Measurements from ENCODE around the gene FGD3. TPM values are rescaled to one million over a fixed set of nuclear protein-coding genes. Genes with fewer than 3 reads are reported as not detected.
A peak's percentile ranks its signal among the peaks of the same experiment; 100 is the strongest.

Gene FGD3
- total and polyA plus RNA-seq, 2 experiments from 2014 or later, result not detected

DNA sequence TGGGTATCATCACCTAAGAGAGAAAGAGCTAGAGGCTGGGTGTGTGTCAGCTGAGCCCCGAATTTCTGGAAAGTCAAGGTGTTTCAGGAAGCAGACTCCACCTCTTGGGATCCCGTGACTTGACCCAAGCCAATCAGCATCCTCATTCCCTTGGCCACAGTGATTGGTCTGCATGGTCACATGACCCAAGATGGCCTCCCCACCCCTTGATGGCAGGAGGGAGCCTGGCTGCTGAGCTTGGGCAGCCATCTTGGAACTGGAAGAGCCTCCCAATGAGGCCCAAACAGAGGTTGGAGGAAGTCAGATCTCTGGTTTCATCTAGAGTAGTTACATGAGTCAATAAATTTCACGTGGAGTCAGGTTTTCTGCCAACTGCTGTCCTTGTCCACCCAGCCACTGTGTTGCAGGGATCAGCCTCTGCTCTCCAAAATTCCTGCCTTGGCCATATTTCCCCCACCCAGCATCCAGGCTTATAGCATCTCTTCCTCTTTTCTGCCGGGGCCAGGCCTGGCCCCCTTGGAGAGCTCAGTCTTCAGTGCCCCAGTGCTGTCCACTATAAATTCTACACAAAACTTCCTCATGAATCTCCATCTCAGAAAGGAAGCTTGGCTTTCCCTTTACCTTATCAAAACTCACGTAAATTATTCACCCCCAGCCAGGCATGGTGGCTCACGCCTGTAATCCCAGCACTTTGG, 93.9 kb downstream of the FGD3 start:
- H3K4me1 ChIP-seq (ENCODE audit: insufficient read depth), result no peaks in the 10 kb centered on the region
- no peaks in the 10 kb centered on the region for H3K36me3 ChIP-seq (ENCODE audit: low read depth)
- 81 to 82% methylated on average over 6 of the region's 6 CpGs for WGBS, 2 experiments (ENCODE audit: low coverage in 1 of 2, low lambda C conversion rate in 2 of 2, missing lambda C conversion rate in 2 of 2)
- no peaks in the 10 kb centered on the region for H3F3A ChIP-seq (ENCODE audit: insufficient read depth)
- H3K9me3 ChIP-seq (ENCODE audit: low read depth), result no peaks in the 10 kb centered on the region
- in situ Hi-C loops (cut with MboI), result no loop called here
- no peaks in the 10 kb centered on the region for H4K20me1 ChIP-seq (ENCODE audit: insufficient read depth)
- no peaks in the 10 kb centered on the region for H3K9me2 ChIP-seq (ENCODE audit: insufficient read depth)
- H2AFZ ChIP-seq, result no peak overlapping the region
- H3K27ac ChIP-seq, result no peak overlapping the region
- TF ChIP-seq EZH2 (IDR thresholded peaks at IDR 0.05; ENCODE audit: insufficient read depth, poor library complexity, severe bottlenecking) (no peak), EZH2phosphoT487 (IDR thresholded peaks at IDR 0.05; ENCODE audit: insufficient read depth, low read depth) (no peak)
- peak; percentile 13 for DNase-seq
- H3K79me2 ChIP-seq (ENCODE audit: insufficient read depth), result no peaks in the 10 kb centered on the region
- H3K4me3 ChIP-seq, result no peak overlapping the region
- H3K27me3 ChIP-seq (replicated peaks; ENCODE audit: insufficient read depth), result no peaks in the 10 kb centered on the region
- no peak overlapping the region for H3K9ac ChIP-seq
- no peak overlapping the region for H3K4me2 ChIP-seq (ENCODE audit: unreplicated experiment)

DNA sequence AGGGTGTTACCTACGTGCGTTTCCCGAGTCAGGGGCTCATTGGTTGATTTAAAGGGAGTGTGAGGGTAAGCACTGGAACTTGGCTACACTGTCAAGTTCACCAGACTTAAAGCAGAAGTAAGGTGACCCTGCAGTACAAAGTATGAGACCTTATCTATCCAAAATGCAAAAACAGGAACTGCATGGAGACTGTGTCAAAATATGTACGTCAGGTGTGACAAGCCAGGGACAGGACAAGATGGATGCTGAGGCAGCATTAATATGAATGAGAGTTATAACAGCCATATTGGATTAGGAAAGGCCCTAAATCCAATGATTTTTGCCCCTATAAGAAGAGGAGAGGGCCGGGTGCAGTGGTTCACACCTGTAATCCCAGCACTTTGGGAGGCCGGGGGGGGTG, 95.8 kb downstream of the FGD3 start:
- in situ Hi-C loops (cut with MboI), result no loop called here
- WGBS, 2 experiments (ENCODE audit: low coverage in 1 of 2, low lambda C conversion rate in 2 of 2, missing lambda C conversion rate in 2 of 2), result 54 to 55% methylated on average over 6 of the region's 6 CpGs

GRCh38 chr9:93045521-93045920, 98.2 kb downstream of the FGD3 start:
- no peak overlapping the region for H3K27ac ChIP-seq
- H3K4me3 ChIP-seq, result no peak overlapping the region
- no peaks in the 10 kb centered on the region for H3K36me3 ChIP-seq (ENCODE audit: low read depth)
- no peak overlapping the region for H3K4me2 ChIP-seq (ENCODE audit: unreplicated experiment)
- H3K79me2 ChIP-seq (ENCODE audit: insufficient read depth), result no peaks in the 10 kb centered on the region
- in situ Hi-C loops (cut with MboI), result no loop called here
- WGBS, 2 experiments (ENCODE audit: low coverage in 1 of 2, low lambda C conversion rate in 2 of 2, missing lambda C conversion rate in 2 of 2), result 67 to 80% methylated on average over 2 of the region's 2 CpGs
- H3K4me1 ChIP-seq (ENCODE audit: insufficient read depth), result no peaks in the 10 kb centered on the region
- no peaks in the 10 kb centered on the region for H3K9me2 ChIP-seq (ENCODE audit: insufficient read depth)
- no peak overlapping the region for H3K9ac ChIP-seq
- TF ChIP-seq EZH2phosphoT487 (IDR thresholded peaks at IDR 0.05; ENCODE audit: insufficient read depth, low read depth), result no peak
- TF ChIP-seq EZH2 (IDR thresholded peaks at IDR 0.05; ENCODE audit: insufficient read depth, poor library complexity, severe bottlenecking), result no peak
- H4K20me1 ChIP-seq (ENCODE audit: insufficient read depth), result no peaks in the 10 kb centered on the region
- H2AFZ ChIP-seq, result no peak overlapping the region
- no peaks in the 10 kb centered on the region for H3K27me3 ChIP-seq (replicated peaks; ENCODE audit: insufficient read depth)
- H3F3A ChIP-seq (ENCODE audit: insufficient read depth), result no peaks in the 10 kb centered on the region
- no peaks in the 10 kb centered on the region for H3K9me3 ChIP-seq (ENCODE audit: low read depth)
- DNase-seq, result no peak

More for the DNA sequence above, 95.8 kb downstream of the FGD3 start:
- Histone ChIP-seq H3K9me3 (ENCODE audit: low read depth) (no peaks in the 10 kb centered on the region), H3K4me2 (ENCODE audit: unreplicated experiment) (no peak overlapping the region), H3K27me3 (replicated peaks; ENCODE audit: insufficient read depth) (no peaks in the 10 kb centered on the region), H3K79me2 (ENCODE audit: insufficient read depth) (no peaks in the 10 kb centered on the region), H3K36me3 (ENCODE audit: low read depth) (no peaks in the 10 kb centered on the region), H3K9me2 (ENCODE audit: insufficient read depth) (no peaks in the 10 kb centered on the region), H3K4me1 (ENCODE audit: insufficient read depth) (no peaks in the 10 kb centered on the region), H3K27ac (no peak overlapping the region), H3K9ac (no peak overlapping the region), H3F3A (ENCODE audit: insufficient read depth) (no peaks in the 10 kb centered on the region), H4K20me1 (ENCODE audit: insufficient read depth) (no peaks in the 10 kb centered on the region), H3K4me3 (no peak overlapping the region), H2AFZ (no peak overlapping the region)
- TF ChIP-seq EZH2 (IDR thresholded peaks at IDR 0.05; ENCODE audit: insufficient read depth, poor library complexity, severe bottlenecking) (no peak), EZH2phosphoT487 (IDR thresholded peaks at IDR 0.05; ENCODE audit: insufficient read depth, low read depth) (no peak)
- no peak for DNase-seq

- no peak overlapping the region for H2AFZ ChIP-seq
- H3K4me3 ChIP-seq, result no peak overlapping the region
- no peaks in the 10 kb centered on the region for H3F3A ChIP-seq (ENCODE audit: insufficient read depth)
- no peak overlapping the region for H3K4me2 ChIP-seq (ENCODE audit: unreplicated experiment)
- H3K79me2 ChIP-seq (ENCODE audit: insufficient read depth), result no peaks in the 10 kb centered on the region
- H3K9me2 ChIP-seq (ENCODE audit: insufficient read depth), result no peaks in the 10 kb centered on the region
- DNase-seq, result no peak
- no peaks in the 10 kb centered on the region for H3K4me1 ChIP-seq (ENCODE audit: insufficient read depth)
- 54 to 65% methylated on average over 8 of the region's 8 CpGs for WGBS, 2 experiments (ENCODE audit: low coverage in 1 of 2, low lambda C conversion rate in 2 of 2, missing lambda C conversion rate in 2 of 2)
- H3K9me3 ChIP-seq (ENCODE audit: low read depth), result no peaks in the 10 kb centered on the region
- TF ChIP-seq EZH2 (IDR thresholded peaks at IDR 0.05; ENCODE audit: insufficient read depth, poor library complexity, severe bottlenecking) (no peak), EZH2phosphoT487 (IDR thresholded peaks at IDR 0.05; ENCODE audit: insufficient read depth, low read depth) (no peak)
- no peak overlapping the region for H3K9ac ChIP-seq
- no peaks in the 10 kb centered on the region for H3K36me3 ChIP-seq (ENCODE audit: low read depth)
- no peak overlapping the region for H3K27ac ChIP-seq
- H3K27me3 ChIP-seq (replicated peaks; ENCODE audit: insufficient read depth), result no peaks in the 10 kb centered on the region
- in situ Hi-C loops (cut with MboI), result no loop called here
- H4K20me1 ChIP-seq (ENCODE audit: insufficient read depth), result no peaks in the 10 kb centered on the region
Measured at GRCh38 chr9:93048566-93049448, 101.5 kb downstream of the FGD3 start.
